GM23248 (cell line): ENCODE results near the gene GBF1. TPM values are rescaled to one million over a fixed set of nuclear protein-coding genes. Genes with fewer than 3 reads are reported as not detected.
"Not testable (repeated sequence)": the region's sequence is repeated elsewhere in the genome, so short reads cannot be mapped to it uniquely, and the experiment has no call there.

Experiments used
- DNase-seq: peaks from one replicate; pipeline ENCODE4 v3.0.0-alpha.2; 2015
- H2AFZ ChIP-seq: fragments of 200-600 bp; sonication (generic); 2 replicates; pipeline ENCODE4 v1.6.1; 2016; ENCODE audit warnings: antibody characterized with exemption
- H3F3A ChIP-seq: fragments of 200-600 bp; sonication (generic); 2 replicates; pipeline ENCODE4 v1.6.1; 2016; ENCODE audit warnings: mild to moderate bottlenecking, antibody characterized with exemption, mixed run types; ENCODE audit not compliant: insufficient read depth
- H3K27ac ChIP-seq: fragments of 200-600 bp; sonication (generic); 2 replicates; pipeline ENCODE4 v1.5.1; 2016; ENCODE audit warnings: mild to moderate bottlenecking
- H3K27me3 ChIP-seq: fragments of 200-600 bp; sonication (generic); replicated peaks from 2 replicates; pipeline ENCODE4 v1.6.1; 2016; ENCODE audit warnings: mild to moderate bottlenecking; ENCODE audit not compliant: insufficient read depth
- H3K36me3 ChIP-seq: fragments of 200-600 bp; sonication (generic); 2 replicates; pipeline ENCODE4 v1.6.1; 2016; ENCODE audit warnings: low read depth, mild to moderate bottlenecking
- H3K4me1 ChIP-seq: fragments of 200-600 bp; sonication (generic); 2 replicates; pipeline ENCODE4 v1.6.1; 2016; ENCODE audit warnings: mild to moderate bottlenecking; ENCODE audit not compliant: insufficient read depth
- H3K4me2 ChIP-seq: fragments of 200-600 bp; sonication (generic); one replicate; pipeline ENCODE4 v1.6.1; 2016; ENCODE audit warnings: mild to moderate bottlenecking; ENCODE audit not compliant: unreplicated experiment
- H3K4me3 ChIP-seq: fragments of 200-600 bp; sonication (generic); 2 replicates; pipeline ENCODE4 v1.5.1; 2016; ENCODE audit warnings: mild to moderate bottlenecking
- H3K79me2 ChIP-seq: fragments of 200-600 bp; sonication (generic); 2 replicates; pipeline ENCODE4 v1.6.1; 2016; ENCODE audit warnings: mild to moderate bottlenecking; ENCODE audit not compliant: insufficient read depth
- H3K9ac ChIP-seq: fragments of 200-600 bp; sonication (generic); 2 replicates; pipeline ENCODE4 v1.6.1; 2016; ENCODE audit warnings: mild to moderate bottlenecking
- H3K9me2 ChIP-seq: fragments of 200-600 bp; sonication (generic); 2 replicates; pipeline ENCODE4 v1.6.1; 2016; ENCODE audit warnings: mixed run types, mild to moderate bottlenecking, moderate library complexity; ENCODE audit not compliant: insufficient read depth
- H3K9me3 ChIP-seq: fragments of 200-600 bp; sonication (generic); one replicate; pipeline ENCODE4 v1.6.1; 2017; ENCODE audit warnings: low read depth
- H4K20me1 ChIP-seq: fragments of 200-600 bp; sonication (generic); 2 replicates; pipeline ENCODE4 v1.6.0; 2016; ENCODE audit not compliant: insufficient read depth
- EZH2 ChIP-seq: fragments of 200-600 bp; sonication (generic); IDR thresholded peaks from 2 replicates; pipeline ENCODE4 v1.6.1; 2018; ENCODE audit warnings: antibody characterized with exemption, mild to moderate bottlenecking; ENCODE audit not compliant: insufficient read depth, poor library complexity, severe bottlenecking
- EZH2phosphoT487 ChIP-seq: fragments of 200-600 bp; sonication (generic); IDR thresholded peaks from 2 replicates; pipeline ENCODE4 v1.6.1; 2018; ENCODE audit warnings: antibody characterized with exemption, moderate library complexity, mild to moderate bottlenecking, low read depth; ENCODE audit not compliant: insufficient read depth
- WGBS, 2 experiments: methylation state at CpG; one replicate each; pipeline ENCODE4 v1.1.6; 2015 to 2017; ENCODE audit warnings: low lambda C conversion rate in 2 of 2, low coverage in 1 of 2; ENCODE audit errors: missing lambda C conversion rate in 2 of 2; 5-methylcytosine and 5-hydroxymethylcytosine counted together
- in situ Hi-C: fragments of 300-500 bp; cut with MboI; formaldehyde crosslinking; loops from 2 replicates; pipeline ENCODE4 v1.15.0; 2020
- polyA plus RNA-seq: library from polyadenylated mRNA; unstranded; fragments of >200 nt; fragmentation: Nextera tagmentation; extraction: Ambion mirVana; gene quantifications from 2 replicates; pipeline ENCODE4 v1.2.1, GENCODE V29; 2016
- total RNA-seq: library from RNA; depleted of rRNA; stranded (reverse); fragments of >200 nt; shearing (Covaris generic); gene quantifications from 2 replicates; pipeline ENCODE4 v1.2.3, GENCODE V29; 2014

Gene GBF1
- total and polyA plus RNA-seq, 2 experiments from 2014 or later: 29.8 to 43.9 TPM

DNA sequence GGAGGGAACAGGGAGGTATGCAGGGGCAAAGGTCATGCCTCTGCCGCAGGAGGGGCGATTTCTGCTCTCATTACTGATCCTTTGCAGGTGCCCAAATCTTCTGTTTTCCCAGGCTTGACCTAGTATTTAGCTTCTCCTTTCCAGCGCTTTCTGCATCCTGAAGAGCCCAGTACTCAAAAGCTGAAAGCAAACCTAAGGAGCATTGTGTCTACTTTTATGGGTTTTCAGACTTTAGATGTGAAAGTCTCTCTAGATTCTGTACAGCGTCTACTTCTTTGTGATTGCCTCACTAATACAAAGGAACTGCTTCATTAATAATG is 560 bp downstream of the GBF1 start:
- Histone ChIP-seq H3K9ac (peak overlapping the region; percentile 93), H4K20me1 (peaks cover 13% of the 10 kb centered on the region), H3K27ac (peak overlapping the region; percentile 88), H3K27me3 (no peaks in the 10 kb centered on the region), H3K4me1 (peaks cover 32% of the 10 kb centered on the region), H3K36me3 (no peaks in the 10 kb centered on the region; the same call in 1 of the 2 replicates), H3F3A (peaks cover 25% of the 10 kb centered on the region), H3K4me2 (peak overlapping the region; percentile 98), H3K4me3 (peak overlapping the region; percentile 99), H3K9me2 (no peaks in the 10 kb centered on the region), H3K79me2 (peaks cover 55% of the 10 kb centered on the region), H3K9me3 (no peaks in the 10 kb centered on the region), H2AFZ (peak overlapping the region; percentile 92)
- TF ChIP-seq EZH2phosphoT487 (no peak), EZH2 (no peak)
- 0 to 2% methylated on average over 4 of the region's 4 CpGs for WGBS, 2 experiments
- in situ Hi-C loops: no loop called here
- DNase-seq: peak; percentile 17

DNA sequence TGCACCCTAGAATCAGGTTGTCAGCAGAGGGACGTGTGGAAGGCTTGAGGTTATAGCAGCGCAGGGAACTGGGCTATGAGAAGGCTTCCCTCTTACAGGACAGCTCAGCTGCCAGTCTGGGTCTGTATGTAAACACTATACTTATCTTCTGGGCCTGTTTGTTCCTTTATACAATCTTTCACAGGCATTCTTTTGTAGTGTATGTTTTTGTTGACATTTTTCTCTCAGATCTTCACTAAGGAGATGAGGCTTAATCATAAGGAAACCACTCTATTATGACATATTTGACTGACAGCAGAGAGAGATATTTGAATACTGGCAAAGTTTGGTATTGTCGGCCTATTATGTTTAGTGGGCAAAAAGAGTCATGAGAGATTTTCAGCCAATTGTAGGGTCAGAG is 929 bp downstream of the GBF1 start:
- Histone ChIP-seq H3K9me2 (no peaks in the 10 kb centered on the region), H3K4me2 (peak overlapping the region; percentile 98), H3K9me3 (no peaks in the 10 kb centered on the region), H3K36me3 (no peaks in the 10 kb centered on the region; the same call in 1 of the 2 replicates), H3K4me1 (peaks cover 32% of the 10 kb centered on the region), H3F3A (peaks cover 25% of the 10 kb centered on the region), H3K79me2 (peaks cover 59% of the 10 kb centered on the region), H3K27ac (peak overlapping the region; percentile 88), H3K4me3 (peak overlapping the region; percentile 99), H3K9ac (peak overlapping the region; percentile 93), H2AFZ (no peak overlapping the region), H4K20me1 (peaks cover 13% of the 10 kb centered on the region), H3K27me3 (no peaks in the 10 kb centered on the region)
- TF ChIP-seq EZH2phosphoT487: no peak
- TF ChIP-seq EZH2: no peak
- WGBS, 2 experiments: 0 to 2% methylated on average over 3 of the region's 3 CpGs
- in situ Hi-C loops: no loop called here
- DNase-seq: peak; percentile 64

DNA sequence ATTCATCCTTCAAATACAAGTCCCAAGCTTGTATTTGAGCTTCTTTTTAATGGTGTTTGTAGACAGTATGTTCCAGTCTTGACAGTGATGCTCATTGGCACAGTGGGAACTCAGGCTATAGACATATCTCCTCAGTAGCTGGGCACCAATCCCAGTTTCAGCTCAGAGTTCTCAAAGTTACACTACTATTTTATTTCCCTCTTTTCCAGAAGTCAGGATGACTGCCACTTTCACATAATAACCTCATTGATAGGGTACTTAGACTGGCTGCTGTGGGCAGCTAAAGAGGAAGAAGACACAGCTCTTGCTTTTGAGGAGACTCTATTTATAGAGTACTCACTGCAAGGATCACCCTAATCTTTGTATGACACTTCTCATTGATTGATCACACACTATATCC is 2.4 kb downstream of the GBF1 start:
- Histone ChIP-seq H4K20me1 (peaks cover 13% of the 10 kb centered on the region), H3F3A (peaks cover 22% of the 10 kb centered on the region), H2AFZ (no peak overlapping the region), H3K4me2 (peak overlapping the region; percentile 98), H3K27ac (0 out of 2 replicates have a peak overlapping the region, but pooled peaks have one; percentile 88), H3K9me3 (no peaks in the 10 kb centered on the region), H3K27me3 (no peaks in the 10 kb centered on the region), H3K9me2 (no peaks in the 10 kb centered on the region), H3K9ac (peak overlapping the region; percentile 93; the same call in 1 of the 2 replicates), H3K4me3 (peak overlapping the region; percentile 99), H3K4me1 (peaks cover 25% of the 10 kb centered on the region), H3K79me2 (peaks cover 73% of the 10 kb centered on the region), H3K36me3 (no peaks in the 10 kb centered on the region; the same call in 1 of the 2 replicates)
- DNase-seq: peak; percentile 21
- in situ Hi-C loops: no loop called here
- TF ChIP-seq EZH2 (no peak), EZH2phosphoT487 (no peak)

DNA sequence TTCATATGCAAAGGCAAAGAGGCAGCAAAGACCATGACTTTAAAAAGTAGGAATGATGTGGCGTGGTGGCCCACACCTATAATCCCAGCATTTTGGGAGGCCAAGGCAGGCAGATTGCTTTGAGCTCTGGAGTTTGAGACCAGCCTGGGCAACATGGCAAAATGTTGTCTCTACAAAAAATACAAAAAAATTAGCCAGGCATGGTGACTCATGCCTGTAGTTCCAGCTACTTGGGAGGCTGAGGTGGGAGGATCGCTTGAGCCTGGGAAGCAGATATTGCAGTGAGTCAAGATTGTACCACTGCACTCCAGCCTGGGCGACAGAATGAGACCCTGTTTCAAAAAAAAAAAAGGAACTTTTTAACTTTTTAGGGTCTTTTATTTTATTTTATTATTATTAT is 7.2 kb downstream of the GBF1 start:
- H3F3A ChIP-seq: peaks cover 16% of the 10 kb centered on the region; the same call in 1 of the 2 replicates
- H3K36me3 ChIP-seq, H2AFZ ChIP-seq, H3K9ac ChIP-seq, H3K9me2 ChIP-seq, in situ Hi-C loops, H3K4me3 ChIP-seq, H3K27me3 ChIP-seq, H3K9me3 ChIP-seq, H3K4me2 ChIP-seq: not testable (repeated sequence)
- WGBS, 2 experiments: 89 to 93% methylated on average over 3 of the region's 3 CpGs
- H3K27ac ChIP-seq: peak overlapping the region; percentile 41
- DNase-seq: peak; percentile 24
- peaks cover 26% of the 10 kb centered on the region; the same call in 1 of the 2 replicates for H4K20me1 ChIP-seq
- H3K79me2 ChIP-seq: peaks cover 100% of the 10 kb centered on the region
- H3K4me1 ChIP-seq: peaks cover 10% of the 10 kb centered on the region

DNA sequence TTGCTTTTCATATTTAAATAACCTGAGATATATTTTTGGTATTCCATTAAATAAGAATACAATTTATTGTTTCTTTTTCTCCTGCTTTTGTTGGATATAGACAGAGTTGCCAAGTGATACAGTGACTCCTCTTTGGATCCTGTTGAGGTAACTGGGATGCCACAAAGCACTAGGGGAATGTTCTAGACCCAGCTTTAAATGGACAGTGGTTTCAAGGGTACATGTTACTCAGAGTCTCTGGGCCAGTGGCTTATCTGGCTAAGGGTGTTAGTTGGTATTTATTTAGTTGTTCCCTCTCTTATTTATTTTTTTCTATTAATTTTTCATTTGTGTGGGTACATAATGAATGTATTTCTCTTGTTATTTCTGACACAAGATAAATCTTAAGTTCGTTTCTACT is 9.1 kb downstream of the GBF1 start:
- Histone ChIP-seq H3K79me2 (peaks cover 100% of the 10 kb centered on the region), H3K27ac (no peak overlapping the region), H4K20me1 (peaks cover 17% of the 10 kb centered on the region; the same call in 1 of the 2 replicates), H3K9me2 (no peaks in the 10 kb centered on the region), H3K9me3 (no peaks in the 10 kb centered on the region), H3K27me3 (no peaks in the 10 kb centered on the region), H3K4me3 (no peak overlapping the region), H3F3A (peaks cover 16% of the 10 kb centered on the region; the same call in 1 of the 2 replicates), H3K4me2 (no peak overlapping the region), H3K4me1 (no peaks in the 10 kb centered on the region), H3K36me3 (peaks cover 9% of the 10 kb centered on the region), H2AFZ (no peak overlapping the region), H3K9ac (no peak overlapping the region)
- 88 to 100% methylated on average over 1 of the region's 1 CpG for WGBS, 2 experiments
- DNase-seq: no peak
- in situ Hi-C loops: no loop called here
- TF ChIP-seq EZH2 (no peak), EZH2phosphoT487 (no peak)
